Measurements from ENCODE around the gene SENP1.

- TF ChIP-seq, protein P1, sequence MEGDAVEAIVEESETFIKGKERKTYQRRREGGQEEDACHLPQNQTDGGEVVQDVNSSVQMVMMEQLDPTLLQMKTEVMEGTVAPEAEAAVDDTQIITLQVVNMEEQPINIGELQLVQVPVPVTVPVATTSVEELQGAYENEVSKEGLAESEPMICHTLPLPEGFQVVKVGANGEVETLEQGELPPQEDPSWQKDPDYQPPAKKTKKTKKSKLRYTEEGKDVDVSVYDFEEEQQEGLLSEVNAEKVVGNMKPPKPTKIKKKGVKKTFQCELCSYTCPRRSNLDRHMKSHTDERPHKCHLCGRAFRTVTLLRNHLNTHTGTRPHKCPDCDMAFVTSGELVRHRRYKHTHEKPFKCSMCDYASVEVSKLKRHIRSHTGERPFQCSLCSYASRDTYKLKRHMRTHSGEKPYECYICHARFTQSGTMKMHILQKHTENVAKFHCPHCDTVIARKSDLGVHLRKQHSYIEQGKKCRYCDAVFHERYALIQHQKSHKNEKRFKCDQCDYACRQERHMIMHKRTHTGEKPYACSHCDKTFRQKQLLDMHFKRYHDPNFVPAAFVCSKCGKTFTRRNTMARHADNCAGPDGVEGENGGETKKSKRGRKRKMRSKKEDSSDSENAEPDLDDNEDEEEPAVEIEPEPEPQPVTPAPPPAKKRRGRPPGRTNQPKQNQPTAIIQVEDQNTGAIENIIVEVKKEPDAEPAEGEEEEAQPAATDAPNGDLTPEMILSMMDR (IDR thresholded peaks at IDR 0.05): no peak
- no peak for TF ChIP-seq POLR2A (IDR thresholded peaks at IDR 0.05)
Observed at GRCh38 chr12:48045965-48046518, 59.8 kb downstream of the SENP1 start.

Data from adrenal gland (tissue), 5 donors.